Epithelial cell of proximal tubule (primary cell): ENCODE measurements around the gene DAZAP1. TPM values are rescaled to one million over a fixed set of nuclear protein-coding genes. Genes with fewer than 3 reads are reported as not detected.
A peak's percentile ranks its signal among the peaks of the same experiment; 100 is the strongest.

Experiments
- DNase-seq: peaks from one replicate; pipeline ENCODE4 v3.0.0-alpha.2; 2011; ENCODE audit warnings: low read depth
- H3K4me3 ChIP-seq: 2 replicates; pipeline ENCODE4 v1.5.1; 2011; ENCODE audit warnings: low read depth, mild to moderate bottlenecking, low read length
- CTCF ChIP-seq: conservative IDR thresholded peaks from 2 replicates; pipeline ENCODE4 v1.5.1; 2012; ENCODE audit warnings: low read depth, mild to moderate bottlenecking, low read length
- total RNA-seq: library from RNA; depleted of rRNA; stranded (reverse); fragments of >200 nt; gene quantifications from 2 replicates; pipeline ENCODE4 v1.2.3, GENCODE V29; 2015

Gene DAZAP1
- total RNA-seq, 1 donor from 2014 or later, result 53.8 TPM

GRCh38 chr19:1440418-1440801 lies 33.0 kb downstream of the DAZAP1 start:
- H3K4me3 ChIP-seq, result no peak overlapping the region
- DNase-seq, result no peak
- TF ChIP-seq CTCF, result no peak

DNA sequence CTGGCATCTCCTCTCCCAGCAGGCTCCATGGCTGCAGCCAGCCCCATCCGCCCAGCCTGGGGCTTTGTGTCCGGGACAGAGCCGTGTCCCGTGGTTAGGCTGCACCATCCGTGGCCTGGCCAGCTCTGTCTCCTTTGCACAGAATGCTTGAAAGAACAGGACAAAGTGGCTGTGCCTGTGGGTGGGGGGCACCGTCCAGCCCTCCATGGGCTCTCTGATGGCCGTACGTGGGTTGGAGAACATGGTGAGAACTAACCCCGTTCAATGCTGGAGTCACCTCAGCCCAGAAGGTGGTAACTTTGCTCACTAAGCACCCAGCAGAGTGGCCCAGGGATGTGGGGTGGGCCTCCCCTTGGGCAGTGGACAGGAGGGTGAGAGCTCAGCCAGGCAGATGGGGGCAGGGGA lies 33.6 kb downstream of the DAZAP1 start:
- H3K4me3 ChIP-seq, result no peak overlapping the region
- DNase-seq, result no peak
- TF ChIP-seq CTCF, result no peak

DNA sequence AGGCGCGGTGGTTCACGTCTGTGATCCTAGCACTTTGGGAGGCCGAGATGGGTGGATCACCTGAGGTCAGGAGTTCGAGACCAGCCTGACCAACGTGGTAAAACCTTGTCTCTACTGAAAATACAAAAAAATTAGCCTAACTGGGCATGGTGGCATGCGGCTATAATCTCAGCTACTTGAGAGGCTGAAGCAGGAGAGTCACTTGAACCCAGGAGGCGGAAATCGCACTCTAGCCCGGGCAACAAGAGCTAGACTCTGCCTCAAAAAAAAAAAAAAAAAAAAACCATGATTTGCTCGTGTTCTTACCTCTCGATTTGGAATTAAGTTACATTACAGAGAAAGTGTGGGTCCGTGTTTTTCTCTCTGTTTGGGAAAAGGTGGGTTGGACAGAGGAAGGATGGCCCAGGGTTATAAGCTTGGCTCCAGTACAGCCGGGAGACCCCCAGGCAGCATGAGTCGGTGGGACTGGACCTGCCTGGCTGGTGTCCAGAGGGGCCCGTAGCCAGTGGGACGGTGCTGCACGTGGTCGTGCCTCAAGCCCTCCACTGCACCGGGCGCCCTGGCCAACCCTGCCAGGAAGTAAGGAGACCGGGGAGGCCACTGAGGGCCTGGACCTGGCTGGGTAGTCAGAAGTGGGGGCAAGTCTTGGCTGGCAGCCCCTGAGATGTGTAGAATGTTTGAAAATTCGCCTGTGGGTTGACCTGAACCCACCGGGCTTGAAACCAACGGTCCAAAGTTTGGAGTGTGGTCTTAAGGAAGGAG lies 34.5 kb downstream of the DAZAP1 start:
- no peak overlapping the region for H3K4me3 ChIP-seq
- no peak for DNase-seq
- no peak for TF ChIP-seq CTCF

GRCh38 chr19:1445185-1445931 lies 38.0 kb downstream of the DAZAP1 start:
- DNase-seq, result no peak
- H3K4me3 ChIP-seq, result peak overlapping the region; percentile 50
- TF ChIP-seq CTCF, result peak; percentile 79

- TF ChIP-seq CTCF, result no peak
- H3K4me3 ChIP-seq, result no peak overlapping the region
- no peak for DNase-seq
Observed at GRCh38 chr19:1445932-1446712, 38.7 kb downstream of the DAZAP1 start.

DNA sequence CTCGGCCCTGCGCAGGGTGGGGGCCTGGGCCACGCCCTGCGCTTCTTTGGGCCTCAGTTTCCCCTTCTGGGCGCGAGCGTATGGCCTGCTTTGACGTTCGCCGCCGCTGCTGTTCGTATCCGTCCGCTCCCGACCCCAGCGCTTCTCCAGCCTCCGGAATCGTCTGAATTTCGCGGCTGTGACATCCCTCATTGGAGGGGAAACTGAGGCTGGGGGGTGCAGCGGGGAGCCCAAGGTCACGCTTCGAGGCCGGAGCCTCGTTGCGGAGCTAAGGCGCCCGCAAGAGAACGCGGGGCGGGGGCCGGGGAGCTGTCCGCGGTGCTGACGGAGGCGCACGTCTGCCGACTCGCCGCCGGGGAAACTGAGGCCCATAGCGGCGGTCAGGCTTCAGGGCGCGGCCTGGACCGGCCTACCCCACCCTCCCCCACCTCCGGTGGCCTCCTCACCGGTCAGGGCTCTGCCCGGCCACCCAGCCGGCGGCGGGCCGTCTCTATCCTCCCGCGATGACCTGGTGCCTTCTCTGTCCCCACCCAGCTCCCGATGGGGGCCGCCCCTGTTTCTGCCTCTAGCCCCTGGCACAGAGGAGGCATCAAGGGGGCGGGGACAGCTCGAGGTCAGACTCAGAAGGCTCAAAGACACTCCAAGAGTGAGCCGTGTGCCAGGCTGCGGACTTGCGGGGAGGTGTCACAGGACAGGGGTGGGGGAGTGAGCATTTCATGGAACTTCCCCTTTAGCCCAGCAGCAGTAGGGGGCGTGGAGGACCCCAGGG lies 39.5 kb downstream of the DAZAP1 start:
- no peak overlapping the region for H3K4me3 ChIP-seq
- TF ChIP-seq CTCF, result no peak
- DNase-seq, result no peak
